ENCODE data around the gene FUCA2. TPM values are rescaled to one million over a fixed set of nuclear protein-coding genes. Genes with fewer than 3 reads are reported as not detected.

FUCA2 gene
- total RNA-seq, 2 donors from 2014 or later, result 58.6 to 59.3 TPM

DNA sequence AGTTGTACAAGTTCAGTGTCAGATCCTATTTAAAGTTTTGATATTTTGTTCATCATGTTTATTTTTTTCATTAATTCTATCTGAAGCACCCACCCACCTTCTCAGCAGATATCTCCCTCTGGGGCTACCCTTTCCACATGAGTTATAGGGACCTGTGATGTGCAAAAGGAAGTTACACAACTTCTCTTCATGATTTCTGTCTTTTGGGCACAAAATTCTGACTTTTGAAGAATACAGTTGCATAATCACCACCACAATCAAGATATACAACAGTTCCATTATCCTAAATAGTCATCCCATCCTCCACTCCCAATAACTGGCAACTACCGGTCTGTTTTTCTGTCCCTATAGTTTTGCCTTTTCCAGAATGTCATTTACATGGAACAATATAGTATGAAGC lies 13.8 kb upstream of the FUCA2 start:
- 96% methylated on average over 1 of the region's 1 CpG; no CpG with 5 or more reads in 1 of the 2 experiments for WGBS, 2 experiments (ENCODE audit: insufficient coverage in 1 of 2, insufficient read length in 1 of 2)

DNA sequence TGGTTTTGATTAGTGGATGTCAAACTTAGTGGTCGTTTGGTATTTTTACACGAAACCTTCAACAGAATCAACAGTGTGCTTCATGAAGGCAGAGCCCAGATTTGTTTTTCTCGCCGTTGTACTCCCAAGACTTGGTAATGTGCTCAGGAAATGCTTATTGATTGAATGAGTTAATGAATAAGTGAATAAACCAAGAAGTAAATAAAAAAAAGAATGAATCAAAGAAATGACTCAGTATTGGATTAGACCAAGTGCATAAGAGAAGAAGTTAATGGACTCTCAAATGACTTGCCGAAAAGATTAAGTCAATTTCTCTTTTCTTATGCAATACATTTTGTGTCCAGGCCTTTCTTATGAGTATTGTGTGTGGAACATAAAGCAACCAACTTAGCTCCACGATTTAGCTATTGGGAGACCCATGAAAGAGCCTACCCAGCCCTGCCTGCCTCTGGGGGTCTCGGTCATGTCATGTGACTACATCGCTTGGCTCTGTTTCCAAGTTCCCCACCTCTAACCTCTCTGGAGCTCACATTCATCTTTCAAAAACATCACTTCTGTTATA lies 10.6 kb upstream of the FUCA2 start:
- no peaks in the 10 kb centered on the region for H3K36me3 ChIP-seq (ENCODE audit: control insufficient read depth, insufficient read depth, low read length)
- peaks cover 4% of the 10 kb centered on the region for H3K9me3 ChIP-seq (ENCODE audit: control insufficient read depth, low read length)
- peaks cover 16% of the 10 kb centered on the region for H3K27me3 Mint-ChIP-seq (ENCODE audit: insufficient read depth)
- no peak overlapping the region for H3K9ac ChIP-seq (ENCODE audit: extremely low read depth, low read length, poor library complexity, severe bottlenecking)
- H3K4me1 Mint-ChIP-seq, result peaks cover 2% of the 10 kb centered on the region
- no peak for DNase-seq
- no peaks in the 10 kb centered on the region for H3K9me3 Mint-ChIP-seq
- TF ChIP-seq, protein P1, sequence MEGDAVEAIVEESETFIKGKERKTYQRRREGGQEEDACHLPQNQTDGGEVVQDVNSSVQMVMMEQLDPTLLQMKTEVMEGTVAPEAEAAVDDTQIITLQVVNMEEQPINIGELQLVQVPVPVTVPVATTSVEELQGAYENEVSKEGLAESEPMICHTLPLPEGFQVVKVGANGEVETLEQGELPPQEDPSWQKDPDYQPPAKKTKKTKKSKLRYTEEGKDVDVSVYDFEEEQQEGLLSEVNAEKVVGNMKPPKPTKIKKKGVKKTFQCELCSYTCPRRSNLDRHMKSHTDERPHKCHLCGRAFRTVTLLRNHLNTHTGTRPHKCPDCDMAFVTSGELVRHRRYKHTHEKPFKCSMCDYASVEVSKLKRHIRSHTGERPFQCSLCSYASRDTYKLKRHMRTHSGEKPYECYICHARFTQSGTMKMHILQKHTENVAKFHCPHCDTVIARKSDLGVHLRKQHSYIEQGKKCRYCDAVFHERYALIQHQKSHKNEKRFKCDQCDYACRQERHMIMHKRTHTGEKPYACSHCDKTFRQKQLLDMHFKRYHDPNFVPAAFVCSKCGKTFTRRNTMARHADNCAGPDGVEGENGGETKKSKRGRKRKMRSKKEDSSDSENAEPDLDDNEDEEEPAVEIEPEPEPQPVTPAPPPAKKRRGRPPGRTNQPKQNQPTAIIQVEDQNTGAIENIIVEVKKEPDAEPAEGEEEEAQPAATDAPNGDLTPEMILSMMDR (conservative IDR thresholded peaks at IDR 0.05), result no peak
- no peak overlapping the region for H3K27ac Mint-ChIP-seq
- no peaks in the 10 kb centered on the region for H3K36me3 Mint-ChIP-seq (ENCODE audit: low read depth)
- H3K27ac ChIP-seq (ENCODE audit: low read depth, low read length), result no peak overlapping the region
- H3K4me3 Mint-ChIP-seq, result no peak overlapping the region
- no peak overlapping the region for H3K4me3 ChIP-seq (ENCODE audit: low read length)
- WGBS, 2 experiments (ENCODE audit: insufficient coverage in 1 of 2, insufficient read length in 1 of 2), result 95 to 97% methylated on average over 6 to 8 of the region's 8 CpGs
- H3K27me3 ChIP-seq (ENCODE audit: control insufficient read depth, insufficient read depth, low read length, poor library complexity, severe bottlenecking), result no peaks in the 10 kb centered on the region
- H3K4me1 ChIP-seq (ENCODE audit: control insufficient read depth, insufficient read depth, low read length), result peaks cover 4% of the 10 kb centered on the region

More for the DNA sequence above, 13.8 kb upstream of the FUCA2 start:
- Mint-ChIP-seq H3K27me3 (ENCODE audit: insufficient read depth) (peaks cover 5% of the 10 kb centered on the region), H3K9me3 (no peaks in the 10 kb centered on the region), H3K4me1 (peaks cover 3% of the 10 kb centered on the region), H3K4me3 (no peak overlapping the region), H3K36me3 (ENCODE audit: low read depth) (no peaks in the 10 kb centered on the region), H3K27ac (no peak overlapping the region)
- no peak overlapping the region for H3K27ac ChIP-seq (ENCODE audit: low read depth, low read length)
- TF ChIP-seq, protein P1 (conservative IDR thresholded peaks at IDR 0.05), result no peak
- no peak overlapping the region for H3K4me3 ChIP-seq (ENCODE audit: low read length)
- H3K4me1 ChIP-seq (ENCODE audit: control insufficient read depth, insufficient read depth, low read length), result peaks cover 4% of the 10 kb centered on the region
- no peak overlapping the region for H3K9ac ChIP-seq (ENCODE audit: extremely low read depth, low read length, poor library complexity, severe bottlenecking)
- no peaks in the 10 kb centered on the region for H3K36me3 ChIP-seq (ENCODE audit: control insufficient read depth, insufficient read depth, low read length)
- peaks cover under 1% of the 10 kb centered on the region for H3K9me3 ChIP-seq (ENCODE audit: control insufficient read depth, low read length)
- no peak for DNase-seq
- H3K27me3 ChIP-seq (ENCODE audit: control insufficient read depth, insufficient read depth, low read length, poor library complexity, severe bottlenecking), result no peaks in the 10 kb centered on the region

DNA sequence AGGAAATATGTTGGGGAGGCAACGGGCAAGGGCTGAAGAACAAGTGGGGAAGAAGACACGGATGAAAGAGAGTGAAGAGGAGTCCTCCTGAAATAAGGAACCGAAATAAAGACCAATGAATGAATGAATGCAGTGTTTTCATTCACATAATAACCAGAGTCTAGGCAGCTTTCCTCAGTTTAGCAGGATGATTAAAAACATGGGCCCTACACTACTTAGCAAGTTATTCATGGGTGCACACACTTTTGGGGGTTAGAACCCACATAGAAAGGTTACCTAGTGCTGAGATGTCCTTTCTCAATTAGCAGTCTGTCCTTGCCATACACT lies 5.9 kb upstream of the FUCA2 start:
- WGBS, 2 experiments (ENCODE audit: insufficient coverage in 1 of 2, insufficient read length in 1 of 2), result 57 to 65% methylated on average over 3 of the region's 3 CpGs
- peaks cover 40% of the 10 kb centered on the region for H3K27me3 Mint-ChIP-seq (ENCODE audit: insufficient read depth)

More for the DNA sequence above, 5.9 kb upstream of the FUCA2 start:
- Mint-ChIP-seq H3K36me3 (ENCODE audit: low read depth) (no peaks in the 10 kb centered on the region), H3K4me1 (peaks cover 12% of the 10 kb centered on the region), H3K4me3 (no peak overlapping the region), H3K9me3 (no peaks in the 10 kb centered on the region), H3K27ac (no peak overlapping the region)
- H3K36me3 ChIP-seq (ENCODE audit: control insufficient read depth, insufficient read depth, low read length), result no peaks in the 10 kb centered on the region
- H3K27me3 ChIP-seq (ENCODE audit: control insufficient read depth, insufficient read depth, low read length, poor library complexity, severe bottlenecking), result no peaks in the 10 kb centered on the region
- H3K9ac ChIP-seq (ENCODE audit: extremely low read depth, low read length, poor library complexity, severe bottlenecking), result no peak overlapping the region
- no peak overlapping the region for H3K27ac ChIP-seq (ENCODE audit: low read depth, low read length)
- H3K9me3 ChIP-seq (ENCODE audit: control insufficient read depth, low read length), result peaks cover 4% of the 10 kb centered on the region
- DNase-seq, result no peak
- TF ChIP-seq, protein P1 (conservative IDR thresholded peaks at IDR 0.05), result no peak
- H3K4me3 ChIP-seq (ENCODE audit: low read length), result no peak overlapping the region
- no peaks in the 10 kb centered on the region for H3K4me1 ChIP-seq (ENCODE audit: control insufficient read depth, insufficient read depth, low read length)

Data from endodermal cell (in vitro differentiated cells).